Mesothelial cell of epicardium (in vitro differentiated cells): ENCODE measurements around the gene BCR. TPM values are rescaled to one million over a fixed set of nuclear protein-coding genes. Genes with fewer than 3 reads are reported as not detected.

ENCODE experiments used
- DNase-seq, 2 experiments: peaks; one replicate each; pipeline ENCODE4 v3.0.0; 2021; ENCODE audit warnings: low spot score in 2 of 2; ENCODE audit not compliant: unreplicated experiment in 2 of 2
- H3K27ac Mint-ChIP-seq: 2 replicates; pipeline ENCODE4 v1.8.0; 2021; ENCODE audit warnings: mixed read lengths
- H3K27me3 Mint-ChIP-seq: 2 replicates; pipeline ENCODE4 v1.8.0; 2021; ENCODE audit warnings: low read depth, mixed read lengths
- H3K36me3 Mint-ChIP-seq: 2 replicates; pipeline ENCODE4 v1.8.0; 2021; ENCODE audit warnings: mixed read lengths
- H3K4me1 Mint-ChIP-seq: 2 replicates; pipeline ENCODE4 v1.8.0; 2021; ENCODE audit warnings: mixed read lengths
- H3K4me3 Mint-ChIP-seq: 2 replicates; pipeline ENCODE4 v1.8.0; 2021; ENCODE audit warnings: mild to moderate bottlenecking, moderate library complexity, mixed read lengths
- H3K9me3 Mint-ChIP-seq: 2 replicates; pipeline ENCODE4 v1.8.0; 2021; ENCODE audit warnings: mixed read lengths
- CTCF ChIP-seq: fragments of 200-600 bp; sonication (generic); IDR thresholded peaks from one replicate; pipeline ENCODE4 v1.5.0; 2021; ENCODE audit warnings: antibody characterized with exemption; ENCODE audit not compliant: unreplicated experiment
- total RNA-seq: library from RNA; stranded (reverse); gene quantifications from 3 replicates; pipeline ENCODE4 v1.2.1, GENCODE V29; 2021

BCR gene
- total RNA-seq, 1 donor from 2014 or later = 72.4 TPM

DNA sequence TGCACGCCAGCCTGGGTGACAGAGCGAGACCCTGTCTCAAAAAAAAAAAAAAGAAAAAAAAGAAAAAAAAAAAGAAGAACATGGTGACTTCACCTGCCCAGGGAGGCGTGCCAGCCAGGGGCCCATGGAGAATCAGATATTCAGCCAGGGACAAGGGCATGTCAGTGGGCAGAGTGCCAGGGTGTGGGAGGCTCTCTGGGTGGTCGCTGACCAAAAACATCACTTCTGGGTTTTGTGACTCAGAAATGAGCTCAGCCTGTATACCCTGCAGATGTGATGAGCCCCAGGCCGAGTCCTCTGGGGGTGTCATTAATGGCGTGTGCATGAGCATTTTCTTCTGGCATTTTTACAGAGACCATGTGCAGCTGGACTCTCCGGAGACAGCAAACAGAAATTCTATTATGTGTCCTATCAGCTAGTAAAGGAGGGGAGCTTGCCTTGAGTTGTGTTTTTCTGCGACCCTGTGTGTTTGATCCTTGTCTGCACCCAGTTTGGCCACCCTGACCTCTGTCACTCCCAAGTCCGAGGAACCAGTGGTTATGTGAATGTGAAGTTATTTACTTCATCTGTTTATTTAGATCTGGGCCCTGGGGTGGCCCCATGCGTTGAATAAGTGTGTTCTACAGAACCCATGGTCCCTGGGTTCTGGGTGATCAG, 53.6 kb downstream of the BCR start:
- Mint-ChIP-seq H3K9me3 (peaks cover 13% of the 10 kb centered on the region), H3K27ac (no peak overlapping the region), H3K36me3 (peaks cover 24% of the 10 kb centered on the region), H3K4me1 (peaks cover 19% of the 10 kb centered on the region), H3K4me3 (no peak overlapping the region), H3K27me3 (no peaks in the 10 kb centered on the region)
- TF ChIP-seq CTCF = no peak
- DNase-seq = no peak

DNA sequence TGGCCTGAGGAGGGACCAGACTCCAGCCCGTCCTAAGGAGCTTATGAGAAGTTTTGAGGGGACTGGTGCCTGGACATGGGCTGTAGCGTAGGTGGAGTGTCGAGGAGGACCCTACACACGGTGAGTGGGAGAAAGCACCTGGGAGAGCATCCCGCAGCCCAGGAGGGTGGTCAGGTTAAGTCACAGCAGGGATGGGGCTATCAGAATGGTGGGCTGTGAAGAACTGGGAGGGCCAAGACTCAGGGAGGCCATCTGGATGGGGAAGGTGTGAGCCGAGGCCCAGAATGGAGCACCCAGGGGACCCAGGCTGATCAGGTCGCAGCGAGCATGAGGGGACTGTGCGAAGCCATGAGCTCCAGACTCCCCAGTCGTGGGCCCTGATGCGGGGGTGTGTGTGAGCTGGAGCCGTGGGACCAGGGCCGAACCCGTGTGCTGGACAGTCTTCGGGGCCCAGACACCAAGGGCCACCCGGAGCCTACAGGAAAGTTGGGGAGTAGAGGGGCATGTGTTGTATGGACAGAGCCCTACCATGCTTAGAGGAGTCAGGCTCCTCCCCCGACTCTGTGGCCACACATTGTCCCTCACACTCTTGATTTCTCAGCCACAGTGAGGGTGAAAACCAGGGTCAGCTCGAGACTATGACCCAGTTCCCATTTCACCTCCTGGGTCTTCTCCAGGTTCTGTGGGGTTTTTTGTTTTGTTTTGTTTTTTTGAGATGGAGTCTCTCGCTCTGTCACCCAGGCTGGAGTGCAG, 54.3 kb downstream of the BCR start:
- H3K9me3 Mint-ChIP-seq = peaks cover 6% of the 10 kb centered on the region
- H3K36me3 Mint-ChIP-seq = peaks cover 18% of the 10 kb centered on the region
- H3K4me1 Mint-ChIP-seq = peaks cover 19% of the 10 kb centered on the region
- H3K4me3 Mint-ChIP-seq = no peak overlapping the region
- no peak overlapping the region for H3K27ac Mint-ChIP-seq
- no peaks in the 10 kb centered on the region for H3K27me3 Mint-ChIP-seq
- DNase-seq = no peak
- no peak for TF ChIP-seq CTCF

DNA sequence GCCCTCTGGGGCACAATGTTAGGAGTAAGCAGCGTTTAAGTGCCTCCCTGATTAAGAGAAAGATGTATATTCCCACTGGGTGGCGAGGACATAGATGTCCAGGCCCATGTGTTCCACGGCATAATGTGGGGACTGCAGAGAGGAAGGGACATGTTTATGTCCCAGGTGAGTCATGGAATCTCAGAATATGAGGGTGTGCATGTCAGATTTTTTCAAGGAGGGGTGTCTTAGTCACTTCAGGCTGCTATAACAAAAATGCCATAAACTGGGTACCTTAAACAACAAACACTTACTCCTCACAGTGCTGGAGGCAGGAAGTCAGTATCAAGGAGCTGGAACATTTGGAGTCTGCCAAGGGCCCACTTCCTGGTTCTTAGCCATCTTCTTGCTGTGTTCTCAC, 55.1 kb downstream of the BCR start:
- Mint-ChIP-seq H3K9me3 (peaks cover 4% of the 10 kb centered on the region), H3K27me3 (no peaks in the 10 kb centered on the region), H3K4me1 (peaks cover 19% of the 10 kb centered on the region), H3K36me3 (peaks cover 10% of the 10 kb centered on the region), H3K4me3 (no peak overlapping the region), H3K27ac (no peak overlapping the region)
- DNase-seq = no peak
- TF ChIP-seq CTCF = no peak

DNA sequence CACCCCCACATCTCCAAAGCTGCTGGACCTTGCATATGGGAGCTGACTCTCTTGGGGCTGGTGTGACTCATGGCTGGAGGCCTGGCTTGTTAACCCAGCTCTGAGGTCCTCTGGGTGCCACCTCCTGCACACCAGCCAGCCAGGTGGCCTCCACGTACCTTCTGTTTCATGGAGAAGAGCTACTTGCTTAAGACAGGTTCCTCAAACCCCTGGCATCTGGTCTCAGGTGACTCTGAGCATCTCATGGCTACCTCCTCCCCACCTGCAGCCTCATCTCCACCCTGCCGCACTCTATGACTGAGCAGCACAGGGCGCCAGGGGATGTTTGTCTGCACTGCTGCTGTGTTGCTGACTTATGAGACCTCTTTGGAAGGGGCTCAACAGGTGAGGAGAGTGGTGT, 55.7 kb downstream of the BCR start:
- TF ChIP-seq CTCF = no peak
- H3K4me3 Mint-ChIP-seq = no peak overlapping the region
- H3K27me3 Mint-ChIP-seq = no peaks in the 10 kb centered on the region
- H3K36me3 Mint-ChIP-seq = peaks cover 11% of the 10 kb centered on the region
- H3K4me1 Mint-ChIP-seq = peaks cover 19% of the 10 kb centered on the region
- H3K9me3 Mint-ChIP-seq = peaks cover 4% of the 10 kb centered on the region
- DNase-seq = no peak
- H3K27ac Mint-ChIP-seq = no peak overlapping the region

GRCh38 chr22:23236440-23237184, 56.3 kb downstream of the BCR start:
- H3K27me3 Mint-ChIP-seq = no peaks in the 10 kb centered on the region
- H3K36me3 Mint-ChIP-seq = peaks cover 11% of the 10 kb centered on the region
- peaks cover 4% of the 10 kb centered on the region for H3K9me3 Mint-ChIP-seq
- H3K27ac Mint-ChIP-seq = no peak overlapping the region
- TF ChIP-seq CTCF = no peak
- H3K4me1 Mint-ChIP-seq = peaks cover 23% of the 10 kb centered on the region
- no peak for DNase-seq
- no peak overlapping the region for H3K4me3 Mint-ChIP-seq
